Tongue (tissue), 2 donors: ENCODE measurements around the gene C3orf18. TPM values are rescaled to one million over a fixed set of nuclear protein-coding genes. Genes with fewer than 3 reads are reported as not detected.

Experiments used
- DNase-seq: peaks from one replicate; pipeline ENCODE4 v3.0.0-alpha.2; 2015
- total RNA-seq: library from RNA; depleted of rRNA; stranded (reverse); fragments of >200 nt; gene quantifications from one replicate; pipeline ENCODE4 v1.2.3, GENCODE V29; 2014

Gene C3orf18
- total RNA-seq, 1 donor from 2014 or later = 25.1 TPM

GRCh38 chr3:50603261-50604109 is 35.9 kb upstream of the C3orf18 start:
- DNase-seq = no peak

- peak; percentile 60 for DNase-seq
Observed at GRCh38 chr3:50602595-50603191, 35.1 kb upstream of the C3orf18 start.

GRCh38 chr3:50600841-50601591 is 33.5 kb upstream of the C3orf18 start:
- DNase-seq = peak; percentile 97

GRCh38 chr3:50600141-50600753 is 32.7 kb upstream of the C3orf18 start:
- DNase-seq = no peak

- DNase-seq = no peak
Observed at GRCh38 chr3:50599716-50600118, 32.2 kb upstream of the C3orf18 start.

GRCh38 chr3:50599115-50599715 is 31.7 kb upstream of the C3orf18 start:
- no peak for DNase-seq

GRCh38 chr3:50594253-50594785 is 26.8 kb upstream of the C3orf18 start:
- DNase-seq = no peak

GRCh38 chr3:50592568-50592967 is 25.0 kb upstream of the C3orf18 start:
- no peak for DNase-seq

- no peak for DNase-seq
Observed at GRCh38 chr3:50591196-50591741, 23.7 kb upstream of the C3orf18 start.

- no peak for DNase-seq
Observed at GRCh38 chr3:50588759-50589433, 21.3 kb upstream of the C3orf18 start.

GRCh38 chr3:50587806-50588758 is 20.5 kb upstream of the C3orf18 start:
- no peak for DNase-seq

- DNase-seq = no peak
Observed at GRCh38 chr3:50587373-50587772, 19.8 kb upstream of the C3orf18 start.

- no peak for DNase-seq
Observed at GRCh38 chr3:50586763-50587070, 19.2 kb upstream of the C3orf18 start.

GRCh38 chr3:50585919-50586762 is 18.6 kb upstream of the C3orf18 start:
- no peak for DNase-seq

GRCh38 chr3:50584391-50584790 is 16.8 kb upstream of the C3orf18 start:
- no peak for DNase-seq

GRCh38 chr3:50583897-50584296 is 16.4 kb upstream of the C3orf18 start:
- DNase-seq = no peak

GRCh38 chr3:50582083-50582482 is 14.5 kb upstream of the C3orf18 start:
- no peak for DNase-seq

GRCh38 chr3:50581459-50581842 is 13.9 kb upstream of the C3orf18 start:
- no peak for DNase-seq
